Right kidney (tissue), 1 donor: Measurements from ENCODE around the gene CUL3.
A peak's percentile ranks its signal among the peaks of the same experiment; 100 is the strongest.

ENCODE experiments used
- DNase-seq: peaks from one replicate; pipeline ENCODE4 v3.0.0-alpha.2; 2016

CUL3 gene

GRCh38 chr2:224479826-224480225 lies 105.3 kb downstream of the CUL3 start:
- DNase-seq, result no peak

- no peak for DNase-seq
Measured at GRCh38 chr2:224472827-224473226, 112.3 kb downstream of the CUL3 start.

GRCh38 chr2:224472137-224472536 lies 113.0 kb downstream of the CUL3 start:
- no peak for DNase-seq

- DNase-seq, result no peak
Measured at GRCh38 chr2:224469374-224469964, 115.7 kb downstream of the CUL3 start.

- DNase-seq, result no peak
Measured at GRCh38 chr2:224466304-224466895, 118.8 kb downstream of the CUL3 start.

- DNase-seq, result no peak
Measured at GRCh38 chr2:224461391-224461790, 123.8 kb downstream of the CUL3 start.

- DNase-seq, result no peak
Measured at GRCh38 chr2:224457408-224458096, 127.6 kb downstream of the CUL3 start.

- no peak for DNase-seq
Measured at GRCh38 chr2:224453892-224454291, 131.3 kb downstream of the CUL3 start.

- DNase-seq, result no peak
Measured at GRCh38 chr2:224449212-224450147, 135.7 kb downstream of the CUL3 start.

- DNase-seq, result no peak
Measured at GRCh38 chr2:224448236-224448635, 136.9 kb downstream of the CUL3 start.

GRCh38 chr2:224444783-224445182 lies 140.4 kb downstream of the CUL3 start:
- DNase-seq, result no peak

- DNase-seq, result peak; percentile 3
Measured at GRCh38 chr2:224444021-224444420, 141.1 kb downstream of the CUL3 start.

GRCh38 chr2:224442071-224442967 lies 142.8 kb downstream of the CUL3 start:
- peak; percentile 51 for DNase-seq

- no peak for DNase-seq
Measured at GRCh38 chr2:224440988-224441387, 144.2 kb downstream of the CUL3 start.

GRCh38 chr2:224438726-224439125 lies 146.4 kb downstream of the CUL3 start:
- DNase-seq, result no peak

- no peak for DNase-seq
Measured at GRCh38 chr2:224436634-224437033, 148.5 kb downstream of the CUL3 start.

GRCh38 chr2:224434618-224435017 lies 150.5 kb downstream of the CUL3 start:
- DNase-seq, result no peak

GRCh38 chr2:224433442-224433841 lies 151.7 kb downstream of the CUL3 start:
- DNase-seq, result no peak

GRCh38 chr2:224432003-224432579 lies 153.1 kb downstream of the CUL3 start:
- no peak for DNase-seq

- DNase-seq, result no peak
Measured at GRCh38 chr2:224429441-224429810, 155.7 kb downstream of the CUL3 start.

GRCh38 chr2:224428787-224429440 lies 156.2 kb downstream of the CUL3 start:
- no peak for DNase-seq
